ENCODE data around the gene TLX2. TPM values are rescaled to one million over a fixed set of nuclear protein-coding genes. Genes with fewer than 3 reads are reported as not detected.

Gene TLX2
- total and polyA plus RNA-seq, 2 of the 4 experiments (the other 2 are of a cell fraction): not detected

DNA sequence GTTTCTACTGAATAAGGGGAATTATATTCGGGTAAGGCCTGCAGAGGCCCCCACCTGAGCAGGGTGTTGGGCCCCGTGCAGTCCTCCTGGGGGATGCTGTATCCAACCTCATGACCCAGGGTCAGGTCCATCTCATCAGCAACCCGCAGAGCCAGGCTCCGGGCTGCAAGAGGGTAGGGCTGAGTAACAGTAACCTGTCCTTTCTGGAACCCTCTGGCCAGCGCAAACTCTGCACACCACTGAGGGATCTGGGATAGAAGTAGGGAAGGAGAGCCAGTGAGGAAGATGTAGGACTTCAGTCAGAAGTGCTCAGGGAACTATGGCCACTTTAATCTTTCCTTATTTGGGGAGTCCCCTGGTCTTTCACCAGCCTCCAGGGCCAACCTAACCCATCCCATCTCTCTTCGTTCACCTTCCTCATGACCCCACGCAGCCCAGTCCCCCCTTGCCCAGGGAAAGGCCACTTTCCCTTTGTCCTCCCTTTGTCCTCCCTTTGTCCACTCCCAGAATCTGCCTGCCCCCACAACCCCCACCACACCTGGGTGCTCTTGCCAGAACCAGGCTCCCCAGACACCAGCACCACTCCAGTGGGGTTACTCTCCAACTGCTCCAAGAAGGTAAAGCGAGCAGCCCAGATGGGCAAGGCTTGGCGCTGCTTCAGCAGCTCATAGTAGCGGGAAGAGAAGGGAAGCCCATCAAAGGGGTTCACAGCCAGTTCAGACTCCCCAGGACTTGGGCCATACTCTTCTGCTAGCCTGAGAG, 10.9 kb downstream of the TLX2 start:
- POLR2A ChIA-PET (ENCODE audit: unreplicated experiment): no interaction called here
- intact Hi-C loops (cut with micrococcal nuclease): no loop called here
- no TSS peak for BruUV-seq (replicated peaks)

More for the DNA sequence above, 10.9 kb downstream of the TLX2 start:
- peaks cover 22% of the 10 kb centered on the region for H3K27me3 ChIP-seq (ENCODE audit: control insufficient read depth, insufficient read depth, low read length)
- no peak overlapping the region for H3K23ac ChIP-seq (ENCODE audit: low read depth, low read length)
- H3K56ac ChIP-seq (ENCODE audit: extremely low read depth, insufficient read depth, low read length): no peak overlapping the region
- H2BK20ac ChIP-seq (ENCODE audit: low read depth, low read length): no peak overlapping the region
- in situ Hi-C loops (cut with MboI; ENCODE audit: low sequenced_read_pairs): no loop called here
- H3K4me3 ChIP-seq (ENCODE audit: insufficient read depth, low read depth, low read length): no peak overlapping the region
- H2AK9ac ChIP-seq (replicated peaks; ENCODE audit: low read depth, low read length, poor library complexity): no peak overlapping the region
- H4K91ac ChIP-seq (ENCODE audit: insufficient read depth, low read depth, low read length): no peak overlapping the region
- H2BK120ac ChIP-seq (ENCODE audit: low read depth, low read length): no peak overlapping the region
- no peak overlapping the region for H2AFZ ChIP-seq (replicated peaks; ENCODE audit: low read length, poor library complexity)
- H3K9ac ChIP-seq (ENCODE audit: low read depth, low read length): no peak overlapping the region
- CTCF ChIA-PET: no interaction called here
- dilution Hi-C loops (cut with HindIII; ENCODE audit: low sequenced_read_pairs, unreplicated experiment): no loop called here
- H4K5ac ChIP-seq (ENCODE audit: low read depth, low read length): no peak overlapping the region
- H3K4me1 ChIP-seq (ENCODE audit: control insufficient read depth, insufficient read depth, low read length): peaks cover 5% of the 10 kb centered on the region
- no peak overlapping the region for H4K8ac ChIP-seq (ENCODE audit: low read depth in 2 of 2, low read length in 2 of 2)
- WGBS, 2 experiments (ENCODE audit: extremely low coverage in 2 of 2, insufficient read length in 1 of 2): 96% methylated on average over 4 of the region's 10 CpGs; no CpG with 5 or more reads in 1 of the 2 experiments
- peaks cover 13% of the 10 kb centered on the region for H4K20me1 ChIP-seq (ENCODE audit: insufficient read depth, low read length)
- TF ChIP-seq MAZ (IDR thresholded peaks at IDR 0.05; ENCODE audit: borderline replicate concordance, low read depth, low read length) (no peak), NFE2L2 (IDR thresholded peaks at IDR 0.05; ENCODE audit: low read depth, low read length) (no peak), RAD21 (IDR thresholded peaks at IDR 0.05; ENCODE audit: low read length) (no peak), SMC3 (IDR thresholded peaks at IDR 0.05; ENCODE audit: low read depth, low read length) (no peak), CTCF (conservative IDR thresholded peaks at IDR 0.05; ENCODE audit: low read depth, low read length) (no peak), CHD1 (IDR thresholded peaks at IDR 0.05; ENCODE audit: low read depth, low read length) (no peak), CEBPB (IDR thresholded peaks at IDR 0.05; ENCODE audit: low read depth, low read length) (no peak), MXI1 (IDR thresholded peaks at IDR 0.05; ENCODE audit: borderline replicate concordance, low read depth, low read length) (no peak), FOS (IDR thresholded peaks at IDR 0.05; ENCODE audit: low read depth, low read length) (no peak), MAFK (IDR thresholded peaks at IDR 0.05; ENCODE audit: low read depth, low read length) (no peak), RCOR1 (IDR thresholded peaks at IDR 0.05; ENCODE audit: insufficient replicate concordance, low read length) (no peak), RFX5 (IDR thresholded peaks at IDR 0.05; ENCODE audit: low read depth, low read length) (no peak), BHLHE40 (IDR thresholded peaks at IDR 0.05; ENCODE audit: low read depth, low read length) (no peak), POLR2A (IDR thresholded peaks at IDR 0.05; ENCODE audit: low read depth, low read length) (no peak)
- TF ChIP-seq, protein P1, sequence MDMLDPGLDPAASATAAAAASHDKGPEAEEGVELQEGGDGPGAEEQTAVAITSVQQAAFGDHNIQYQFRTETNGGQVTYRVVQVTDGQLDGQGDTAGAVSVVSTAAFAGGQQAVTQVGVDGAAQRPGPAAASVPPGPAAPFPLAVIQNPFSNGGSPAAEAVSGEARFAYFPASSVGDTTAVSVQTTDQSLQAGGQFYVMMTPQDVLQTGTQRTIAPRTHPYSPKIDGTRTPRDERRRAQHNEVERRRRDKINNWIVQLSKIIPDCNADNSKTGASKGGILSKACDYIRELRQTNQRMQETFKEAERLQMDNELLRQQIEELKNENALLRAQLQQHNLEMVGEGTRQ (IDR thresholded peaks at IDR 0.05; ENCODE audit: low read depth, low read length): no peak
- TF ChIP-seq, protein P2, sequence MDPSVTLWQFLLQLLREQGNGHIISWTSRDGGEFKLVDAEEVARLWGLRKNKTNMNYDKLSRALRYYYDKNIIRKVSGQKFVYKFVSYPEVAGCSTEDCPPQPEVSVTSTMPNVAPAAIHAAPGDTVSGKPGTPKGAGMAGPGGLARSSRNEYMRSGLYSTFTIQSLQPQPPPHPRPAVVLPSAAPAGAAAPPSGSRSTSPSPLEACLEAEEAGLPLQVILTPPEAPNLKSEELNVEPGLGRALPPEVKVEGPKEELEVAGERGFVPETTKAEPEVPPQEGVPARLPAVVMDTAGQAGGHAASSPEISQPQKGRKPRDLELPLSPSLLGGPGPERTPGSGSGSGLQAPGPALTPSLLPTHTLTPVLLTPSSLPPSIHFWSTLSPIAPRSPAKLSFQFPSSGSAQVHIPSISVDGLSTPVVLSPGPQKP (IDR thresholded peaks at IDR 0.05; ENCODE audit: borderline replicate concordance, low read depth, low read length): no peak
- no peak overlapping the region for H3K27ac ChIP-seq (ENCODE audit: insufficient read depth, low read length)
- ATAC-seq (ENCODE audit: low read depth) (no peak), DNase-seq (no peak)
- peaks cover 16 to 34% of the 10 kb centered on the region in 2 experiments; a peak in 2 of 4 replicates for H3K79me1 ChIP-seq (ENCODE audit: low read depth in 1 of 2, low read length in 2 of 2)
- H3K14ac ChIP-seq (replicated peaks; ENCODE audit: low read depth, low read length): no peak overlapping the region
- no peaks in the 10 kb centered on the region for H3K9me3 ChIP-seq (ENCODE audit: control insufficient read depth, insufficient read depth, low read length)
- no peak overlapping the region for H3K4me2 ChIP-seq (ENCODE audit: low read depth, low read length)
- no peak overlapping the region for H3K18ac ChIP-seq (ENCODE audit: low read depth, low read length)
- peaks cover 27% of the 10 kb centered on the region for H3K36me3 ChIP-seq (ENCODE audit: control insufficient read depth, insufficient read depth, low read length)
- peaks cover 9% of the 10 kb centered on the region for H3K9me1 ChIP-seq (ENCODE audit: insufficient read depth, low read length)
- H2BK15ac ChIP-seq (ENCODE audit: low read depth, low read length): no peak overlapping the region
- H2BK5ac ChIP-seq (ENCODE audit: low read depth, low read length, poor library complexity, severe bottlenecking): no peak overlapping the region
- H2AK5ac ChIP-seq (ENCODE audit: low read depth, low read length): no peak overlapping the region
- H3K4ac ChIP-seq (ENCODE audit: low read depth, low read length): no peak overlapping the region
